ENCODE measurements around the gene GSTM1.

DNA sequence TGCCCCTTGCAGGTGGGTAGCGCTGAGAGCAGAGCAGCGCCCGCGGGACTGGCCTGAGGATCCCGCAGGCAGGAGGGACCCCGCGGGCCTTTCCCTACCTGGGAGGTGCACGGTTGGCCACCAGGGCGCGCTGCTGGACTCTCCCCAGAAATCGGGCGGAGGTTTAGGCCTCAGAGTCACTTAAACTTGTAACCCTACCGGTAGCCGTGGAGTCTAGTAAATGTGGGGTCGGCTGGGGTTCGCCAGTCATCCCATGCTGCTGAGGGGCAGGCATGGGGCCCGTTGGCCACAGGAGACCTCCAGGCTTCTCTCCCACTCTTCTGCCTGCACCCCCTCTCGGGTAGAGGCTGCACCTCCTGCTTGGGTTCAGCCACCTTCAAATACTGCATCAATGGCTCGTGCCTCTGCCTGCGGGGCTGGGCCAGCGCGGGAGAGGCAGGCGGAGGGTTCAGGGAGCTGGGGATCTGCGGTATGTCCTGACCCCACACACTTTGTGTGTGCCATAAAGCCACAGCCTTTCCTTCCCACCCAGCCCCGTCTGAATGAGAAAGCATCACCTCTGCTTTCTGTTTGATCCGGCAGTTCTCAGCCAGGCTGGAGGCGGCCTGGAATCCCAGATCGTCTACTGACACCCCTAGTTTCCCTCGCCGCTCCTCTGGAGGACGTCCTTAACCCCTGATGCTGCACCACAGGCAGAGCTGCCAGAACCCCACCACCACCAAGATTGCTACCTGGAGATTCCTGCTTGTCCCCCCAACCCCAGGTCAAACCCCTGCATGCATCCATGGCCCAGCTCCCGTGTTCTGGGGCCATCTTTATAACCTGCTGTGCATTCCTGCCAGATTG, 44.0 kb upstream of the GSTM1 start:
- TF ChIP-seq, protein P1, sequence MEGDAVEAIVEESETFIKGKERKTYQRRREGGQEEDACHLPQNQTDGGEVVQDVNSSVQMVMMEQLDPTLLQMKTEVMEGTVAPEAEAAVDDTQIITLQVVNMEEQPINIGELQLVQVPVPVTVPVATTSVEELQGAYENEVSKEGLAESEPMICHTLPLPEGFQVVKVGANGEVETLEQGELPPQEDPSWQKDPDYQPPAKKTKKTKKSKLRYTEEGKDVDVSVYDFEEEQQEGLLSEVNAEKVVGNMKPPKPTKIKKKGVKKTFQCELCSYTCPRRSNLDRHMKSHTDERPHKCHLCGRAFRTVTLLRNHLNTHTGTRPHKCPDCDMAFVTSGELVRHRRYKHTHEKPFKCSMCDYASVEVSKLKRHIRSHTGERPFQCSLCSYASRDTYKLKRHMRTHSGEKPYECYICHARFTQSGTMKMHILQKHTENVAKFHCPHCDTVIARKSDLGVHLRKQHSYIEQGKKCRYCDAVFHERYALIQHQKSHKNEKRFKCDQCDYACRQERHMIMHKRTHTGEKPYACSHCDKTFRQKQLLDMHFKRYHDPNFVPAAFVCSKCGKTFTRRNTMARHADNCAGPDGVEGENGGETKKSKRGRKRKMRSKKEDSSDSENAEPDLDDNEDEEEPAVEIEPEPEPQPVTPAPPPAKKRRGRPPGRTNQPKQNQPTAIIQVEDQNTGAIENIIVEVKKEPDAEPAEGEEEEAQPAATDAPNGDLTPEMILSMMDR (IDR thresholded peaks at IDR 0.05) = peak in 5 of 7 experiments; percentile 74 to 90 (median 87)
- TF ChIP-seq POLR2A (IDR thresholded peaks at IDR 0.05) (no peak), EP300 (IDR thresholded peaks at IDR 0.05) (no peak), POLR2AphosphoS5 (IDR thresholded peaks at IDR 0.05) (no peak)

Data from stomach (tissue), 4 donors.